H9 (cell line): Measurements from ENCODE around the gene HAVCR1. TPM values are rescaled to one million over a fixed set of nuclear protein-coding genes. Genes with fewer than 3 reads are reported as not detected.
A peak's percentile ranks its signal among the peaks of the same experiment; 100 is the strongest.

Source experiments
- DNase-seq: peaks from one replicate; pipeline ENCODE4 v3.0.0-alpha.2; 2017
- H2AFZ ChIP-seq: one replicate; pipeline ENCODE4 v1.6.1; 2013; ENCODE audit warnings: mild to moderate bottlenecking, low read length, control low read depth, moderate library complexity
- H2AK5ac ChIP-seq: 2 replicates; pipeline ENCODE4 v1.6.1; 2013; ENCODE audit warnings: low read length, control low read depth, mixed read lengths; ENCODE audit not compliant: insufficient read length
- H2BK120ac ChIP-seq: one replicate; pipeline ENCODE4 v1.6.1; 2013; ENCODE audit warnings: low read depth, mild to moderate bottlenecking, low read length, control low read depth, inconsistent platforms; ENCODE audit not compliant: poor library complexity, severe bottlenecking
- H2BK12ac ChIP-seq: 2 replicates; pipeline ENCODE4 v1.6.1; 2013; ENCODE audit warnings: low read length, control low read depth, mixed read lengths, low read depth; ENCODE audit not compliant: insufficient read length
- H2BK15ac ChIP-seq: 2 replicates; pipeline ENCODE4 v1.6.1; 2013; ENCODE audit warnings: low read depth, low read length, control low read depth
- H2BK20ac ChIP-seq: one replicate; pipeline ENCODE4 v1.6.1; 2013; ENCODE audit warnings: low read depth, mild to moderate bottlenecking, low read length, control low read depth, inconsistent platforms; ENCODE audit not compliant: poor library complexity, severe bottlenecking
- H2BK5ac ChIP-seq: 2 replicates; pipeline ENCODE4 v1.6.1; 2013; ENCODE audit warnings: low read length, control low read depth, mixed read lengths; ENCODE audit not compliant: insufficient read length
- H3K14ac ChIP-seq: 2 replicates; pipeline ENCODE4 v1.6.1; 2013; ENCODE audit warnings: low read length, control low read depth; ENCODE audit not compliant: insufficient read depth
- H3K18ac ChIP-seq: 2 replicates; pipeline ENCODE4 v1.6.1; 2013; ENCODE audit warnings: low read depth, mild to moderate bottlenecking, mixed read lengths, low read length, control low read depth; ENCODE audit not compliant: insufficient read length
- H3K23ac ChIP-seq: 2 replicates; pipeline ENCODE4 v1.6.1; 2013; ENCODE audit warnings: low read length, control low read depth, mixed read lengths, low read depth; ENCODE audit not compliant: insufficient read length
- H3K23me2 ChIP-seq: 2 replicates; pipeline ENCODE4 v1.6.1; 2013; ENCODE audit warnings: low read depth, mild to moderate bottlenecking, mixed read lengths, low read length, control low read depth; ENCODE audit not compliant: insufficient read length, poor library complexity, severe bottlenecking
- H3K27ac ChIP-seq: 2 replicates; pipeline ENCODE4 v1.5.1; 2013; ENCODE audit warnings: low read length, control low read depth, mixed read lengths, low read depth; ENCODE audit not compliant: insufficient read length
- H3K27me3 ChIP-seq: 2 replicates; pipeline ENCODE4 v1.6.1; 2013; ENCODE audit warnings: low read length, control low read depth, inconsistent platforms; ENCODE audit not compliant: insufficient read depth
- H3K4ac ChIP-seq: 2 replicates; pipeline ENCODE4 v1.6.1; 2013; ENCODE audit warnings: low read depth, mild to moderate bottlenecking, control low read depth, inconsistent platforms, low read length, moderate library complexity
- H3K4me1 ChIP-seq: 2 replicates; pipeline ENCODE4 v1.6.1; 2013; ENCODE audit warnings: low read length, control low read depth, inconsistent platforms; ENCODE audit not compliant: insufficient read depth
- H3K4me2 ChIP-seq: 2 replicates; pipeline ENCODE4 v1.6.1; 2013; ENCODE audit warnings: low read length, control low read depth, mixed read lengths; ENCODE audit not compliant: insufficient read length, insufficient read depth
- H3K56ac ChIP-seq: 2 replicates; pipeline ENCODE4 v1.6.1; 2013; ENCODE audit warnings: low read depth, mild to moderate bottlenecking, mixed read lengths, low read length, control low read depth; ENCODE audit not compliant: insufficient read length
- H3K79me1 ChIP-seq: 2 replicates; pipeline ENCODE4 v1.6.1; 2013; ENCODE audit warnings: low read depth, mild to moderate bottlenecking, moderate library complexity, low read length, control low read depth, inconsistent platforms; ENCODE audit not compliant: insufficient read depth, poor library complexity, severe bottlenecking
- H3K79me2 ChIP-seq: 2 replicates; pipeline ENCODE4 v1.6.1; 2013; ENCODE audit warnings: low read length, control low read depth, inconsistent platforms; ENCODE audit not compliant: insufficient read depth
- H3K9ac ChIP-seq: 2 replicates; pipeline ENCODE4 v1.6.1; 2013; ENCODE audit warnings: low read length, control low read depth, mixed read lengths; ENCODE audit not compliant: insufficient read length; ENCODE audit errors: extremely low read depth
- H3K9me3 ChIP-seq: one replicate; pipeline ENCODE4 v1.6.1; 2013; ENCODE audit warnings: low read depth, low read length, inconsistent platforms; ENCODE audit not compliant: control insufficient read depth
- H3T11ph ChIP-seq: one replicate; pipeline ENCODE4 v1.6.1; 2013; ENCODE audit warnings: mild to moderate bottlenecking, low read length, control low read depth, inconsistent platforms
- H4K20me1 ChIP-seq: one replicate; pipeline ENCODE4 v1.6.1; 2013; ENCODE audit not compliant: control insufficient read depth, insufficient read length, insufficient read depth
- H4K5ac ChIP-seq: 2 replicates; pipeline ENCODE4 v1.6.1; 2013; ENCODE audit warnings: low read depth, mild to moderate bottlenecking, mixed read lengths, low read length, control low read depth; ENCODE audit not compliant: insufficient read length
- H4K8ac ChIP-seq: replicated peaks from 2 replicates; pipeline ENCODE4 v1.6.1; 2013; ENCODE audit warnings: low read length, control low read depth, mixed read lengths, low read depth; ENCODE audit not compliant: insufficient read length
- H4K91ac ChIP-seq: 2 replicates; pipeline ENCODE4 v1.6.1; 2013; ENCODE audit warnings: low read depth, mild to moderate bottlenecking, moderate library complexity, mixed read lengths, low read length, control low read depth; ENCODE audit not compliant: insufficient read length
- H3K27ac Mint-ChIP-seq, 3 experiments: 2 replicates in 2 of 3; 3 replicates in 1 of 3; pipeline ENCODE4 v1.8.0; 2020 to 2021; ENCODE audit warnings: mixed read lengths in 3 of 3, mild to moderate bottlenecking in 1 of 3, moderate library complexity in 1 of 3
- H3K27me3 Mint-ChIP-seq: 2 replicates; pipeline ENCODE4 v1.8.0; 2021; ENCODE audit warnings: low read depth, mild to moderate bottlenecking, moderate library complexity, mixed read lengths
- H3K36me3 Mint-ChIP-seq, 3 experiments: 2 replicates in 2 of 3; 3 replicates in 1 of 3; pipeline ENCODE4 v1.8.0; 2020 to 2021; ENCODE audit warnings: low read depth in 3 of 3, mixed read lengths in 3 of 3; ENCODE audit not compliant: insufficient read depth in 1 of 3
- H3K4me1 Mint-ChIP-seq, 2 experiments: 2 replicates each; pipeline ENCODE4 v1.8.0; 2020; ENCODE audit warnings: mixed read lengths in 2 of 2
- H3K4me3 Mint-ChIP-seq, 2 experiments: 2 replicates in 1 of 2; 3 replicates in 1 of 2; pipeline ENCODE4 v1.8.0; 2020 to 2021; ENCODE audit warnings: mild to moderate bottlenecking in 2 of 2, mixed read lengths in 2 of 2, moderate library complexity in 1 of 2
- H3K9me3 Mint-ChIP-seq, 2 experiments: 2 replicates in 1 of 2; 3 replicates in 1 of 2; pipeline ENCODE4 v1.8.0; 2020; ENCODE audit warnings: mild to moderate bottlenecking in 2 of 2, mixed read lengths in 2 of 2, moderate library complexity in 1 of 2
- WGBS: extraction: QIAGEN DNeasy Blood & Tissue Kit; methylation state at CpG from one replicate; pipeline ENCODE4 v1.1.7; 2013; ENCODE audit warnings: missing lambda C conversion rate, low lambda C conversion rate, mixed read lengths; ENCODE audit not compliant: insufficient read length; ENCODE audit errors: extremely low coverage; 5-methylcytosine and 5-hydroxymethylcytosine counted together
- total RNA-seq: library from RNA; stranded (reverse); gene quantifications from 2 replicates; pipeline ENCODE4 v1.2.1, GENCODE V29; 2021
- TF ChIP-seq, protein P1 (sequence below): fragments of 200-600 bp; sonication (generic); conservative IDR thresholded peaks from 3 replicates; pipeline ENCODE4 v1.8.0; 2021; ENCODE audit warnings: antibody characterized with exemption, mild to moderate bottlenecking

HAVCR1 gene
- total RNA-seq, 1 experiment from 2014 or later, result not detected

DNA sequence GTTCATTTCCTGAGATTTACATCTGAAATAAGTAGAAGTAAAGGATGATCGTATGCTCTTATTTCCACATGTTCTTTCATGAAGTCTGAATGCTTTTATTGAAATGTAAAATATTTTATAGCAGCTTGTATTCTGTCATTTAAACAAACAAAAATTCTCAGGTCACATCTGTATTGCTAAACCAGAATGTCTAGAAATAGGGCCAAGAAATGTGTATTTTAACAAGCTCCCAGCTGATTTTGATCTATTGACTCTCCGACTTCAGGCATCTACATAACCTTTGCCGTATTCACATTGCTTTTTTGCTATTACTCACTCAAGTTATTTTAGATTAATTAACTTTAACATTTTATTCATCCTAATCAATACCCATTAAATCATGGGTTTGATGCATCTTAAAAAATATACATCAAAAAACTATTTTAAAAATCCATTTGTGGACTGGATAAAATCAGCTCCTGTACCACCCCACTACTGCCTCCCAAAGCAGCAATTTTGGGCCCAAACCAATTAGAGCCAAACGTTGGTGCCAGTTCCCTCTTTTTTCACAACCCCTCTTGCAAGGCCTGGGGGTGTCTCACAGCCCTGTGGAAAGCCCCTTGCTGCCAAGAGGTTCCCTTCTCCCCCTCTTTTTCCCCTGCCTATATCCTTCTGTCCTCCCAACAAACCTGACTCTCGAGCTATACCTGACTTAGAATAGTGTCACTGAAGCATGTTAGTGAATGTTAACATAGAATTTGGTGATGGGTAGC is 34.5 kb downstream of the HAVCR1 start:
- Histone ChIP-seq H3K79me2 (no peaks in the 10 kb centered on the region), H3K23ac (no peak overlapping the region), H3K79me1 (no peaks in the 10 kb centered on the region), H2AK5ac (no peak overlapping the region), H3K14ac (no peak overlapping the region), H2BK20ac (no peak overlapping the region), H4K91ac (no peak overlapping the region), H3K56ac (no peak overlapping the region), H3K23me2 (no peaks in the 10 kb centered on the region), H2BK5ac (no peak overlapping the region), H3K4ac (no peak overlapping the region), H2AFZ (no peak overlapping the region), H3T11ph (no peak overlapping the region), H3K9me3 (no peaks in the 10 kb centered on the region), H4K8ac (no peak overlapping the region), H4K5ac (no peak overlapping the region), H3K4me1 (no peaks in the 10 kb centered on the region; the same call in 1 of the 2 replicates), H2BK120ac (no peak overlapping the region), H3K27me3 (no peaks in the 10 kb centered on the region), H3K18ac (no peak overlapping the region), H3K9ac (no peak overlapping the region), H2BK15ac (no peak overlapping the region), H3K4me2 (no peak overlapping the region), H4K20me1 (no peaks in the 10 kb centered on the region), H2BK12ac (no peak overlapping the region), H3K27ac (no peak overlapping the region)
- TF ChIP-seq, protein P1, sequence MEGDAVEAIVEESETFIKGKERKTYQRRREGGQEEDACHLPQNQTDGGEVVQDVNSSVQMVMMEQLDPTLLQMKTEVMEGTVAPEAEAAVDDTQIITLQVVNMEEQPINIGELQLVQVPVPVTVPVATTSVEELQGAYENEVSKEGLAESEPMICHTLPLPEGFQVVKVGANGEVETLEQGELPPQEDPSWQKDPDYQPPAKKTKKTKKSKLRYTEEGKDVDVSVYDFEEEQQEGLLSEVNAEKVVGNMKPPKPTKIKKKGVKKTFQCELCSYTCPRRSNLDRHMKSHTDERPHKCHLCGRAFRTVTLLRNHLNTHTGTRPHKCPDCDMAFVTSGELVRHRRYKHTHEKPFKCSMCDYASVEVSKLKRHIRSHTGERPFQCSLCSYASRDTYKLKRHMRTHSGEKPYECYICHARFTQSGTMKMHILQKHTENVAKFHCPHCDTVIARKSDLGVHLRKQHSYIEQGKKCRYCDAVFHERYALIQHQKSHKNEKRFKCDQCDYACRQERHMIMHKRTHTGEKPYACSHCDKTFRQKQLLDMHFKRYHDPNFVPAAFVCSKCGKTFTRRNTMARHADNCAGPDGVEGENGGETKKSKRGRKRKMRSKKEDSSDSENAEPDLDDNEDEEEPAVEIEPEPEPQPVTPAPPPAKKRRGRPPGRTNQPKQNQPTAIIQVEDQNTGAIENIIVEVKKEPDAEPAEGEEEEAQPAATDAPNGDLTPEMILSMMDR, result no peak
- no CpG with 5 or more reads among the region's 5 CpGs for WGBS
- 0 out of 7 replicates have a peak overlapping the region, but pooled peaks of 1 of the 3 experiments have one; percentile 5 for H3K27ac Mint-ChIP-seq
- no peaks in the 10 kb centered on the region; a peak in 1 of 5 replicates for H3K9me3 Mint-ChIP-seq
- H3K27me3 Mint-ChIP-seq, result no peaks in the 10 kb centered on the region
- no peak for DNase-seq
- H3K4me3 Mint-ChIP-seq, result no peak overlapping the region
- peaks cover 2 to 4% of the 10 kb centered on the region in 2 experiments; a peak in 3 of 4 replicates for H3K4me1 Mint-ChIP-seq
- H3K36me3 Mint-ChIP-seq, result no peaks in the 10 kb centered on the region; a peak in 1 of 7 replicates
